SU-DHL-6 (cell line): Measurements from ENCODE around the gene ABTB2.

Experiments used
- H2AFZ ChIP-seq: fragments of 200-600 bp; sonication (generic); 2 replicates; pipeline ENCODE4 v1.6.1; 2014; ENCODE audit warnings: low read depth, mild to moderate bottlenecking, moderate library complexity, mixed read lengths, antibody characterized with exemption, low read length; ENCODE audit not compliant: severe bottlenecking
- H3F3A ChIP-seq: fragments of 200-600 bp; shearing (Covaris generic); 2 replicates; pipeline ENCODE4 v1.6.0; 2016; ENCODE audit warnings: antibody characterized with exemption, mild to moderate bottlenecking; ENCODE audit not compliant: insufficient read depth
- H3K27ac ChIP-seq: fragments of 200-600 bp; sonication (generic); 2 replicates; pipeline ENCODE4 v1.5.1; 2016; ENCODE audit warnings: low read depth, mild to moderate bottlenecking, low read length, moderate library complexity, mixed read lengths
- H3K27me3 ChIP-seq: fragments of 200-600 bp; sonication (generic), shearing (Covaris generic); 2 replicates; pipeline ENCODE4 v1.6.0; 2014; ENCODE audit warnings: mild to moderate bottlenecking, low read length
- H3K36me3 ChIP-seq: fragments of 200-600 bp; sonication (generic); 2 replicates; pipeline ENCODE4 v1.6.1; 2014; ENCODE audit warnings: mild to moderate bottlenecking, low read length, mixed read lengths
- H3K4me2 ChIP-seq: fragments of 300-600, 200-600 bp; shearing (Covaris generic), sonication (generic); 2 replicates; pipeline ENCODE4 v1.6.0; 2014; ENCODE audit warnings: low read length, low read depth, mild to moderate bottlenecking; ENCODE audit not compliant: poor library complexity, severe bottlenecking
- H3K4me3 ChIP-seq: fragments of 200-600 bp; sonication (generic); 2 replicates; pipeline ENCODE4 v1.5.1; 2014; ENCODE audit warnings: antibody characterized with exemption, low read length, mild to moderate bottlenecking, mixed read lengths; ENCODE audit not compliant: insufficient read depth, poor library complexity, severe bottlenecking
- H3K79me2 ChIP-seq: fragments of 200-600 bp; sonication (generic); 2 replicates; pipeline ENCODE4 v1.6.1; 2014; ENCODE audit warnings: mild to moderate bottlenecking, low read length, moderate library complexity; ENCODE audit not compliant: insufficient read depth
- H3K9ac ChIP-seq: fragments of 200-600 bp; sonication (generic); 2 replicates; pipeline ENCODE4 v1.7.0; 2014; ENCODE audit warnings: mild to moderate bottlenecking, low read length
- H3K9me2 ChIP-seq: fragments of 200-600 bp; sonication (generic); replicated peaks from 2 replicates; pipeline ENCODE4 v1.6.1; 2014; ENCODE audit warnings: low read length; ENCODE audit not compliant: insufficient read depth
- H3K9me3 ChIP-seq: fragments of 200-600 bp; sonication (generic); 2 replicates; pipeline ENCODE4 v1.6.1; 2014; ENCODE audit warnings: low read length, mixed read lengths; ENCODE audit not compliant: insufficient read depth
- H4K20me1 ChIP-seq: fragments of 200-600 bp; sonication (generic); 2 replicates; pipeline ENCODE4 v1.6.1; 2014; ENCODE audit warnings: low read depth, mild to moderate bottlenecking, antibody characterized with exemption, low read length, moderate library complexity, mixed read lengths
- EZH2phosphoT487 ChIP-seq: fragments of 200-600 bp; sonication (generic), shearing (Covaris generic); conservative IDR thresholded peaks from 2 replicates; pipeline ENCODE4 v1.6.1; 2018; ENCODE audit warnings: mild to moderate bottlenecking, antibody characterized with exemption, low read length, moderate library complexity, mixed read lengths
- TF ChIP-seq, protein P1 (sequence below): fragments of 200-600 bp; sonication (generic); IDR thresholded peaks from one replicate; pipeline ENCODE4 v1.5.1; 2017; ENCODE audit warnings: antibody characterized with exemption, mild to moderate bottlenecking, low read length, moderate library complexity; ENCODE audit not compliant: insufficient read depth, poor library complexity, severe bottlenecking

ABTB2 gene

GRCh38 chr11:34316347-34317035 lies 41.3 kb downstream of the ABTB2 start:
- Histone ChIP-seq H3K9me3 (no peaks in the 10 kb centered on the region), H3K4me2 (no peak overlapping the region), H3K9me2 (no peaks in the 10 kb centered on the region), H3K27ac (no peak overlapping the region), H2AFZ (no peak overlapping the region), H4K20me1 (no peaks in the 10 kb centered on the region), H3K36me3 (no peaks in the 10 kb centered on the region), H3K9ac (no peak overlapping the region), H3K4me3 (no peak overlapping the region), H3F3A (no peaks in the 10 kb centered on the region), H3K79me2 (no peaks in the 10 kb centered on the region), H3K27me3 (no peaks in the 10 kb centered on the region)
- TF ChIP-seq EZH2phosphoT487: no peak
- TF ChIP-seq, protein P1, sequence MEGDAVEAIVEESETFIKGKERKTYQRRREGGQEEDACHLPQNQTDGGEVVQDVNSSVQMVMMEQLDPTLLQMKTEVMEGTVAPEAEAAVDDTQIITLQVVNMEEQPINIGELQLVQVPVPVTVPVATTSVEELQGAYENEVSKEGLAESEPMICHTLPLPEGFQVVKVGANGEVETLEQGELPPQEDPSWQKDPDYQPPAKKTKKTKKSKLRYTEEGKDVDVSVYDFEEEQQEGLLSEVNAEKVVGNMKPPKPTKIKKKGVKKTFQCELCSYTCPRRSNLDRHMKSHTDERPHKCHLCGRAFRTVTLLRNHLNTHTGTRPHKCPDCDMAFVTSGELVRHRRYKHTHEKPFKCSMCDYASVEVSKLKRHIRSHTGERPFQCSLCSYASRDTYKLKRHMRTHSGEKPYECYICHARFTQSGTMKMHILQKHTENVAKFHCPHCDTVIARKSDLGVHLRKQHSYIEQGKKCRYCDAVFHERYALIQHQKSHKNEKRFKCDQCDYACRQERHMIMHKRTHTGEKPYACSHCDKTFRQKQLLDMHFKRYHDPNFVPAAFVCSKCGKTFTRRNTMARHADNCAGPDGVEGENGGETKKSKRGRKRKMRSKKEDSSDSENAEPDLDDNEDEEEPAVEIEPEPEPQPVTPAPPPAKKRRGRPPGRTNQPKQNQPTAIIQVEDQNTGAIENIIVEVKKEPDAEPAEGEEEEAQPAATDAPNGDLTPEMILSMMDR: no peak

DNA sequence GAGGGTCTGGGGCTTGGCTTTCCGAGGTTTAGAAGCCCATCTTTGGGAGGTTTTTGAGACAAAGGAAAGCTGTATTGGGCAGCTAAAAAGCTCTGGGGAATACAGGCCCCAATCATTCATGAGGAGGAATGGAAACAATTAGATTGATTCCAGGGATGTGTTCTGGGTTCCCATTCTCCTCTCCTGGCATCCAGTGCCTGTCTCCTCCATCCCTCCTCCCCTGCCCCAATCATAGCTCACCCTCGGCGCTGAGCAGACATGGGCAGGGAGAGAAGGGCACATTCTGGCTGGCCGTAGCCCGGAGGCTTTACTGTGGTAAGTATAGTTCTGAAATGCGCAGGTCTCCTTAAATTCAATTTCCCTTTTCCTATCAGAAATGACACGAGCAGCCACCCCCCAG lies 42.4 kb downstream of the ABTB2 start:
- Histone ChIP-seq H3K9ac (no peak overlapping the region), H3K79me2 (no peaks in the 10 kb centered on the region), H3K9me2 (no peaks in the 10 kb centered on the region), H3K27ac (no peak overlapping the region), H3K36me3 (no peaks in the 10 kb centered on the region), H3F3A (no peaks in the 10 kb centered on the region), H3K4me3 (no peak overlapping the region), H4K20me1 (no peaks in the 10 kb centered on the region), H2AFZ (no peak overlapping the region), H3K27me3 (no peaks in the 10 kb centered on the region), H3K9me3 (no peaks in the 10 kb centered on the region), H3K4me2 (no peak overlapping the region)
- TF ChIP-seq, protein P1: no peak
- no peak for TF ChIP-seq EZH2phosphoT487

GRCh38 chr11:34314936-34315335 lies 42.9 kb downstream of the ABTB2 start:
- no peak overlapping the region for H3K4me2 ChIP-seq
- no peak overlapping the region for H3K9ac ChIP-seq
- H3K79me2 ChIP-seq: no peaks in the 10 kb centered on the region
- no peak overlapping the region for H3K27ac ChIP-seq
- no peak overlapping the region for H2AFZ ChIP-seq
- no peak overlapping the region for H3K4me3 ChIP-seq
- H4K20me1 ChIP-seq: no peaks in the 10 kb centered on the region
- H3K36me3 ChIP-seq: no peaks in the 10 kb centered on the region
- TF ChIP-seq, protein P1: no peak
- TF ChIP-seq EZH2phosphoT487: no peak
- no peaks in the 10 kb centered on the region for H3F3A ChIP-seq
- H3K27me3 ChIP-seq: no peaks in the 10 kb centered on the region
- H3K9me2 ChIP-seq: no peaks in the 10 kb centered on the region
- H3K9me3 ChIP-seq: no peaks in the 10 kb centered on the region
